SK-N-MC (cell line): ENCODE measurements around the gene ART3.

Experiments used
- EZH2 ChIP-seq: fragments of 200-600 bp; sonication (generic); IDR thresholded peaks from one replicate; pipeline ENCODE4 v1.6.1; 2017; ENCODE audit warnings: antibody characterized with exemption
- FOXP2 ChIP-seq: optimal IDR thresholded peaks from 2 replicates; pipeline ENCODE3; 2011; ENCODE audit warnings: mild to moderate bottlenecking, moderate library complexity; ENCODE audit not compliant: insufficient read depth; ENCODE audit errors: extremely low read length, control extremely low read depth
- POLR2AphosphoS5 ChIP-seq: IDR thresholded peaks from 2 replicates; pipeline ENCODE4 v1.6.1; 2012; ENCODE audit warnings: mild to moderate bottlenecking, low read depth, low read length, borderline replicate concordance

DNA sequence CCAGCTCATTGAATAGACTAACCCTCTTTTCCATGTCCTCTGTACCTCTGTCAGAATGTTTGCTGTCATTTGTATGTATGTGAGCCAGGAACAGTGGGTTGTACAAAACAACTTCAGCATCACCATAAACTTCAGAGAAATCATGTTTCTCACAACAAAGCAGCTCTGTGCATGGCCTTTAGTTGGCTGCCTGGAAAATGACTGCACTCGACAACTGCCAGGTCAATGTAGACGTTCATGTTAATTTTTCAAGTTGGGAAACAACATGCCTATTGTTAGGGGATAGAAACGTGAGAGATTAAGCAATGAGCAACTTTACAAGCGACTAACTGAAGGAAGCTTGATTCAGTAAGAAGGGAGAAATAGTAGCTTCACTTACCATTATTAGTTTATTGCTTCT lies 20.8 kb upstream of the ART3 start:
- TF ChIP-seq POLR2AphosphoS5 (no peak), EZH2 (no peak), FOXP2 (no peak)
